Keratinocyte (primary cell): ENCODE results near the gene WSB1. TPM values are rescaled to one million over a fixed set of nuclear protein-coding genes. Genes with fewer than 3 reads are reported as not detected.
A peak's percentile ranks its signal among the peaks of the same experiment; 100 is the strongest.

Source experiments
- DNase-seq: peaks from one replicate; pipeline ENCODE4 v3.0.0-alpha.2; 2011; ENCODE audit warnings: low read depth, missing footprints, low spot score
- FAIRE-seq: peaks from 2 replicates; lab custom pipeline; 2011; peaks lifted over from hg19 to GRCh38; lab: Jason Lieb, UNC
- H2AFZ ChIP-seq: 2 replicates; pipeline ENCODE4 v1.6.0; 2012; ENCODE audit warnings: low read length, control low read depth, inconsistent platforms; ENCODE audit not compliant: control insufficient read depth
- H3K27ac ChIP-seq: 2 replicates; pipeline ENCODE4 v1.5.1; 2011; ENCODE audit warnings: low read length; ENCODE audit not compliant: control insufficient read depth, insufficient read depth
- H3K27me3 ChIP-seq: 3 replicates; pipeline ENCODE4 v1.6.0; 2011; ENCODE audit warnings: low read length; ENCODE audit not compliant: control insufficient read depth, insufficient read depth; ENCODE audit errors: extremely low read depth
- H3K36me3 ChIP-seq, 2 experiments: 2 replicates in 1 of 2; 3 replicates in 1 of 2; pipeline ENCODE4 v1.5.1; 2011; ENCODE audit warnings: low read length in 2 of 2, mild to moderate bottlenecking in 1 of 2; ENCODE audit not compliant: control insufficient read depth in 2 of 2, insufficient read depth in 2 of 2; ENCODE audit errors: extremely low read depth in 1 of 2
- H3K4me1 ChIP-seq: 3 replicates; pipeline ENCODE4 v1.5.1; 2011; ENCODE audit warnings: low read length; ENCODE audit not compliant: control insufficient read depth, insufficient read depth; ENCODE audit errors: extremely low read depth
- H3K4me2 ChIP-seq: 3 replicates; pipeline ENCODE4 v1.6.0; 2011; ENCODE audit warnings: low read depth, low read length; ENCODE audit not compliant: control insufficient read depth, insufficient read depth; ENCODE audit errors: extremely low read depth
- H3K4me3 ChIP-seq, 3 experiments: fragments of 200-600 bp in 1 of 3; sonication (generic) in 1 of 3; 2 replicates in 2 of 3; 3 replicates in 1 of 3; pipeline ENCODE4 v1.5.1; 2011 to 2016; ENCODE audit warnings: low read length in 3 of 3, mild to moderate bottlenecking in 3 of 3, control low read depth in 2 of 3, inconsistent platforms in 1 of 3, low read depth in 1 of 3, mixed read lengths in 1 of 3, mixed run types in 1 of 3, moderate library complexity in 1 of 3; ENCODE audit not compliant: control insufficient read depth in 2 of 3, insufficient read depth in 2 of 3; ENCODE audit errors: extremely low read depth in 1 of 3
- H3K79me2 ChIP-seq: 2 replicates; pipeline ENCODE4 v1.6.0; 2012; ENCODE audit warnings: low read length; ENCODE audit not compliant: control insufficient read depth, insufficient read depth
- H3K9ac ChIP-seq: 3 replicates; pipeline ENCODE4 v1.6.0; 2011; ENCODE audit warnings: low read length; ENCODE audit not compliant: control insufficient read depth, insufficient read depth; ENCODE audit errors: extremely low read depth
- H3K9me1 ChIP-seq: 3 replicates; pipeline ENCODE4 v1.6.0; 2011; ENCODE audit warnings: low read length; ENCODE audit not compliant: control insufficient read depth, insufficient read depth; ENCODE audit errors: extremely low read depth
- H3K9me3 ChIP-seq: 2 replicates; pipeline ENCODE4 v1.5.1; 2012; ENCODE audit warnings: low read depth, low read length; ENCODE audit not compliant: control insufficient read depth
- H4K20me1 ChIP-seq: 3 replicates; pipeline ENCODE4 v1.6.0; 2011; ENCODE audit warnings: low read length; ENCODE audit not compliant: control insufficient read depth, insufficient read depth; ENCODE audit errors: extremely low read depth
- CTCF ChIP-seq, 3 experiments: IDR thresholded peaks in 1 of 3; conservative IDR thresholded peaks in 1 of 3; optimal IDR thresholded peaks in 1 of 3; 2 replicates in 2 of 3; 3 replicates in 1 of 3; pipeline versions ENCODE3 to v1.5.1; 2011; ENCODE audit warnings: low read length in 3 of 3, mild to moderate bottlenecking in 3 of 3, moderate library complexity in 2 of 3, control low read depth in 1 of 3, inconsistent platforms in 1 of 3; ENCODE audit not compliant: insufficient read depth in 2 of 3; ENCODE audit errors: extremely low read depth in 1 of 3
- EZH2 ChIP-seq: IDR thresholded peaks from one replicate; pipeline ENCODE4 v1.6.1; 2012; ENCODE audit warnings: inconsistent platforms, mild to moderate bottlenecking, low read length, moderate library complexity
- dilution Hi-C: fragments of 300-500 bp; cut with MboI; formaldehyde crosslinking; loops from one replicate; pipeline ENCODE4 v1.7.0; 2020; ENCODE audit warnings: low sequenced_read_pairs; ENCODE audit not compliant: extremely low pct_ligation_motif_present
- polyA plus RNA-seq, 5 experiments: library from polyadenylated mRNA; depleted of rRNA in 3 of 5; stranded (reverse) in 3 of 5; stranded (forward) in 1 of 5; unstranded in 1 of 5; fragments of >200 nt; gene quantifications; 1 replicate in 1 of 5; 2 replicates in 3 of 5; 3 replicates in 1 of 5; pipeline versions ENCODE4 v1.2.1 to v1.2.3, GENCODE V29; 2011 to 2012; ENCODE audit warnings: missing spikeins in 2 of 5, low read depth in 1 of 5, low replicate concordance in 1 of 5

WSB1 gene
- polyA plus RNA-seq, 1 donor (not counting 4 experiments of a cell fraction or from before 2014, with no cell fraction given): 135 TPM

- Histone ChIP-seq H3K4me1 (peaks cover 8% of the 10 kb centered on the region), H3K27me3 (no peaks in the 10 kb centered on the region), H3K79me2 (no peaks in the 10 kb centered on the region), H3K36me3 (no peaks in the 10 kb centered on the region), H2AFZ (no peak overlapping the region), H3K4me2 (no peak overlapping the region), H3K9ac (no peak overlapping the region), H3K9me1 (no peaks in the 10 kb centered on the region), H3K27ac (peak overlapping the region; percentile 39), H4K20me1 (no peaks in the 10 kb centered on the region), H3K9me3 (no peaks in the 10 kb centered on the region), H3K4me3 (no peak overlapping the region)
- DNase-seq (peak; percentile 64), FAIRE-seq (peak; percentile 41)
- TF ChIP-seq CTCF (optimal IDR thresholded peaks at IDR 0.05 in 1 of 3, IDR thresholded peaks at IDR 0.05 in 1 of 3, conservative IDR thresholded peaks at IDR 0.05 in 1 of 3; ENCODE audit: extremely low read depth in 1 of 3, insufficient read depth in 2 of 3, low read length in 3 of 3) (no peak), EZH2 (no peak)
- dilution Hi-C loops: no loop called here
Measured at GRCh38 chr17:27339836-27340550, 46.1 kb downstream of the WSB1 start.

GRCh38 chr17:27340575-27340974 is 46.7 kb downstream of the WSB1 start:
- H3K36me3 ChIP-seq: no peaks in the 10 kb centered on the region
- H3K79me2 ChIP-seq: no peaks in the 10 kb centered on the region
- dilution Hi-C loops: no loop called here
- H3K9me1 ChIP-seq: no peaks in the 10 kb centered on the region
- peak overlapping the region; percentile 39 for H3K27ac ChIP-seq
- TF ChIP-seq EZH2 (no peak), CTCF (optimal IDR thresholded peaks at IDR 0.05 in 1 of 3, IDR thresholded peaks at IDR 0.05 in 1 of 3, conservative IDR thresholded peaks at IDR 0.05 in 1 of 3; ENCODE audit: extremely low read depth in 1 of 3, insufficient read depth in 2 of 3, low read length in 3 of 3) (no peak)
- H3K4me1 ChIP-seq: peaks cover 8% of the 10 kb centered on the region
- H3K4me3 ChIP-seq: no peak overlapping the region
- FAIRE-seq (no peak), DNase-seq (no peak)
- no peaks in the 10 kb centered on the region for H3K9me3 ChIP-seq
- no peaks in the 10 kb centered on the region for H3K27me3 ChIP-seq
- no peak overlapping the region for H3K4me2 ChIP-seq
- peak overlapping the region; percentile 23 for H2AFZ ChIP-seq
- no peak overlapping the region for H3K9ac ChIP-seq
- H4K20me1 ChIP-seq: no peaks in the 10 kb centered on the region
